Activated T-helper 2 cell treated with anti-CD3 and anti-CD28 coated beads, Interferon-gamma antibody, Interleukin-2, Interleukin-4, amounts not matched to agents 10 μg/mL and 5 μg/mL and 100 μg/mL, durations not matched to agents 14 hours and 24 hours and 36 hours (primary cell): ENCODE results near the gene ADCY7. TPM values are rescaled to one million over a fixed set of nuclear protein-coding genes. Genes with fewer than 3 reads are reported as not detected.
A peak's percentile ranks its signal among the peaks of the same experiment; 100 is the strongest.

Source experiments
- DNase-seq: peaks from one replicate; pipeline ENCODE4 v3.0.0; 2021; ENCODE audit warnings: low spot score
- H3K27ac Mint-ChIP-seq: one replicate; pipeline ENCODE4 v1.8.0; 2021; ENCODE audit warnings: mixed read lengths
- H3K27me3 Mint-ChIP-seq: one replicate; pipeline ENCODE4 v1.8.0; 2021; ENCODE audit warnings: low read depth, mixed read lengths
- H3K36me3 Mint-ChIP-seq: one replicate; pipeline ENCODE4 v1.8.0; 2021; ENCODE audit warnings: low read depth, mixed read lengths
- H3K4me1 Mint-ChIP-seq: one replicate; pipeline ENCODE4 v1.8.0; 2021; ENCODE audit warnings: low read depth, mixed read lengths
- H3K4me3 Mint-ChIP-seq: one replicate; pipeline ENCODE4 v1.8.0; 2021; ENCODE audit warnings: low read depth, mild to moderate bottlenecking, moderate library complexity, mixed read lengths
- H3K9me3 Mint-ChIP-seq: one replicate; pipeline ENCODE4 v1.8.0; 2021; ENCODE audit warnings: mixed read lengths
- intact Hi-C: fragments of 100-400 bp; cut with micrococcal nuclease; formaldehyde crosslinking; loops from one replicate; pipeline ENCODE4 v1.15.1; 2023
- total RNA-seq: library from RNA; stranded (reverse); gene quantifications from 2 replicates; pipeline ENCODE4 v1.2.3, GENCODE V29; 2022

Gene ADCY7
- total RNA-seq, 1 donor from 2014 or later, result 89.5 TPM

- no peaks in the 10 kb centered on the region for H3K4me1 Mint-ChIP-seq
- H3K36me3 Mint-ChIP-seq, result peaks cover 54% of the 10 kb centered on the region
- H3K27me3 Mint-ChIP-seq, result no peaks in the 10 kb centered on the region
- H3K27ac Mint-ChIP-seq, result no peak overlapping the region
- H3K4me3 Mint-ChIP-seq, result no peak overlapping the region
- no peak for DNase-seq
- intact Hi-C loops, result no loop called here
- H3K9me3 Mint-ChIP-seq, result no peaks in the 10 kb centered on the region
Observed at GRCh38 chr16:50293994-50294855, 27.9 kb downstream of the ADCY7 start.

- intact Hi-C loops, result no loop called here
- no peaks in the 10 kb centered on the region for H3K4me1 Mint-ChIP-seq
Observed at GRCh38 chr16:50294955-50295354, 28.6 kb downstream of the ADCY7 start.

GRCh38 chr16:50295541-50296132, 29.3 kb downstream of the ADCY7 start:
- intact Hi-C loops, result no loop called here
- H3K4me3 Mint-ChIP-seq, result no peak overlapping the region
- peaks cover 50% of the 10 kb centered on the region for H3K36me3 Mint-ChIP-seq
- H3K4me1 Mint-ChIP-seq, result no peaks in the 10 kb centered on the region
- no peaks in the 10 kb centered on the region for H3K9me3 Mint-ChIP-seq
- no peak overlapping the region for H3K27ac Mint-ChIP-seq
- no peaks in the 10 kb centered on the region for H3K27me3 Mint-ChIP-seq
- no peak for DNase-seq

More at GRCh38 chr16:50294955-50295354, 28.6 kb downstream of the ADCY7 start:
- H3K4me3 Mint-ChIP-seq, result no peak overlapping the region
- no peak for DNase-seq
- H3K27me3 Mint-ChIP-seq, result no peaks in the 10 kb centered on the region
- no peaks in the 10 kb centered on the region for H3K9me3 Mint-ChIP-seq
- peaks cover 52% of the 10 kb centered on the region for H3K36me3 Mint-ChIP-seq
- no peak overlapping the region for H3K27ac Mint-ChIP-seq

- no peaks in the 10 kb centered on the region for H3K4me1 Mint-ChIP-seq
- no peak for DNase-seq
- H3K36me3 Mint-ChIP-seq, result peaks cover 47% of the 10 kb centered on the region
- no peak overlapping the region for H3K27ac Mint-ChIP-seq
- H3K27me3 Mint-ChIP-seq, result no peaks in the 10 kb centered on the region
- intact Hi-C loops, result no loop called here
- H3K9me3 Mint-ChIP-seq, result no peaks in the 10 kb centered on the region
- no peak overlapping the region for H3K4me3 Mint-ChIP-seq
Observed at GRCh38 chr16:50296807-50297206, 30.5 kb downstream of the ADCY7 start.

- H3K4me3 Mint-ChIP-seq, result no peak overlapping the region
- H3K27me3 Mint-ChIP-seq, result no peaks in the 10 kb centered on the region
- no peaks in the 10 kb centered on the region for H3K4me1 Mint-ChIP-seq
- no peak for DNase-seq
- H3K36me3 Mint-ChIP-seq, result peaks cover 45% of the 10 kb centered on the region
- intact Hi-C loops, result no loop called here
- no peaks in the 10 kb centered on the region for H3K9me3 Mint-ChIP-seq
- H3K27ac Mint-ChIP-seq, result peak overlapping the region; percentile 25
Observed at GRCh38 chr16:50297301-50298074, 31.1 kb downstream of the ADCY7 start.

- DNase-seq, result no peak
- no peak overlapping the region for H3K4me3 Mint-ChIP-seq
- intact Hi-C loops, result no loop called here
- H3K36me3 Mint-ChIP-seq, result peaks cover 43% of the 10 kb centered on the region
- H3K4me1 Mint-ChIP-seq, result no peaks in the 10 kb centered on the region
- no peaks in the 10 kb centered on the region for H3K27me3 Mint-ChIP-seq
- H3K9me3 Mint-ChIP-seq, result no peaks in the 10 kb centered on the region
- peak overlapping the region; percentile 25 for H3K27ac Mint-ChIP-seq
Observed at GRCh38 chr16:50298075-50298460, 31.7 kb downstream of the ADCY7 start.

GRCh38 chr16:50298591-50299507, 32.5 kb downstream of the ADCY7 start:
- intact Hi-C loops, result no loop called here
- no peak overlapping the region for H3K27ac Mint-ChIP-seq
- H3K9me3 Mint-ChIP-seq, result no peaks in the 10 kb centered on the region
- H3K4me1 Mint-ChIP-seq, result no peaks in the 10 kb centered on the region
- no peak overlapping the region for H3K4me3 Mint-ChIP-seq
- DNase-seq, result no peak
- H3K27me3 Mint-ChIP-seq, result no peaks in the 10 kb centered on the region
- peaks cover 39% of the 10 kb centered on the region for H3K36me3 Mint-ChIP-seq

GRCh38 chr16:50299508-50300105, 33.3 kb downstream of the ADCY7 start:
- H3K9me3 Mint-ChIP-seq, result no peaks in the 10 kb centered on the region
- no peak overlapping the region for H3K27ac Mint-ChIP-seq
- intact Hi-C loops, result no loop called here
- H3K27me3 Mint-ChIP-seq, result no peaks in the 10 kb centered on the region
- no peaks in the 10 kb centered on the region for H3K4me1 Mint-ChIP-seq
- no peak overlapping the region for H3K4me3 Mint-ChIP-seq
- H3K36me3 Mint-ChIP-seq, result peaks cover 35% of the 10 kb centered on the region
- no peak for DNase-seq

- H3K9me3 Mint-ChIP-seq, result no peaks in the 10 kb centered on the region
- no peaks in the 10 kb centered on the region for H3K4me1 Mint-ChIP-seq
- DNase-seq, result no peak
- H3K27ac Mint-ChIP-seq, result no peak overlapping the region
- no peak overlapping the region for H3K4me3 Mint-ChIP-seq
- intact Hi-C loops, result no loop called here
- H3K27me3 Mint-ChIP-seq, result no peaks in the 10 kb centered on the region
- peaks cover 26% of the 10 kb centered on the region for H3K36me3 Mint-ChIP-seq
Observed at GRCh38 chr16:50300942-50301625, 34.7 kb downstream of the ADCY7 start.

- no peaks in the 10 kb centered on the region for H3K9me3 Mint-ChIP-seq
- peaks cover 21% of the 10 kb centered on the region for H3K36me3 Mint-ChIP-seq
- no peak overlapping the region for H3K4me3 Mint-ChIP-seq
- DNase-seq, result no peak
- no peaks in the 10 kb centered on the region for H3K4me1 Mint-ChIP-seq
- H3K27me3 Mint-ChIP-seq, result no peaks in the 10 kb centered on the region
- intact Hi-C loops, result no loop called here
- H3K27ac Mint-ChIP-seq, result no peak overlapping the region
Observed at GRCh38 chr16:50301626-50302471, 35.5 kb downstream of the ADCY7 start.

- no peak overlapping the region for H3K27ac Mint-ChIP-seq
- no peaks in the 10 kb centered on the region for H3K4me1 Mint-ChIP-seq
- H3K4me3 Mint-ChIP-seq, result no peak overlapping the region
- DNase-seq, result no peak
- H3K9me3 Mint-ChIP-seq, result no peaks in the 10 kb centered on the region
- no peaks in the 10 kb centered on the region for H3K27me3 Mint-ChIP-seq
- intact Hi-C loops, result no loop called here
- H3K36me3 Mint-ChIP-seq, result peaks cover 27% of the 10 kb centered on the region
Observed at GRCh38 chr16:50302472-50303005, 36.2 kb downstream of the ADCY7 start.
